HG02885 (cell line): ENCODE results near the gene MEOX1.

Experiments
- ATAC-seq: cut with Tn5 transposase; IDR thresholded peaks from one replicate; pipeline ENCODE4 v1.9.1; 2021; ENCODE audit warnings: mild to moderate bottlenecking; ENCODE audit not compliant: unreplicated experiment, poor library complexity

Gene MEOX1

DNA sequence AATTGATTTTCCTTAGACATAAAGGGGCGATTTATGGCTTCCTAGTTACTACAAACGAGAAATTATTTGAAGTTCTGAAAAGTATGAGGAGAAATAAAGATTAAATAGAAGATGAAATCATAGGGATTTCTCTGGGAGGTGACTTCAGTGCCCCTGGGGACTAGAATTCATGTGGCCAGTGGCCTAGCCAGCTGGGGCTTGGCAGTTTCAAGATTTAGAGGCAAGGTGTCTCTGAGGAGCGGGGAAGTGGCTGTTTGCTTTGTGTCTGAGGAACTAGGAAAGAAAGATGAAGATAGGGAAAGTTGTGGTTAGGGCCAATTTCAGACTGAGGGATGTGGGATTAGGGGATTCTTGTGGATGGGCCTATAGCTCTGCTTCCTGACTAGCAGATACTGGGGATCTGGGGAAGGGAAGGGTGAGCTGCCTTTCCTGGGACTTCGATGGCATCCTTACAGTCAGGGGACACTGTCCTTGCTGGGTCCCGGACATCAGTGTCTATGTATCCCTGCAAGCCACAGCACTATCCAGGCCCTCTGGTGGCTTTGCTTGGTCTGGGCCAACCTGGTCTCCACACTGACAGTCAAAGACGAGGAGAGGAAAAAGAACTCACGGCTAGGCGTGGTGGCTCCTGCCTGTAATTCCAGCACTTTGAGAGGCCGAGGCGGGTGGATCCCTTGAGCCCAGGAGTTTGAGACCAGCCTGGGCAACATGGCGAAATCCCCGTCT lies 22.4 kb upstream of the MEOX1 start:
- ATAC-seq, result no peak

- no peak for ATAC-seq
These were observed 18.7 kb upstream of the MEOX1 start for GRCh38 chr17:43680461-43680860.

DNA sequence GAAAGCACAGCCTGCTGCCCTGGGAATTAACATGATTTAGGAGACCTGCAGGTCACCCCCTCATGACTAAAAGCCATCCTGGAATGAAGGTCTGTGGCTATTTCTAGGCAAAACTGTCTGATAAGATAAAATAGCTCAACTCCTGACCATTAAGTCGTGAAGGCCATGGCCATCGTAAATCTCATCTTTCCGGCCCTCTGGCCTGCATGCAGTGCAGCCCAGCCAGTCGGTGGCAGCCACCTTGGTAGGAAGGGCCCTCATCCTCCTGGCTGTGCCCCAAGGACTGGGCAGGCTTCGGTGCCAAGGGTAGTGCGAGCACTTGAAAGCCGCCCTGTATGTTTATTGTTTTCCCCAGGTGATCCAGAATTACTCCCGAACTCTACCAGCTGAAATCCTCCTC lies 18.2 kb upstream of the MEOX1 start:
- no peak for ATAC-seq

DNA sequence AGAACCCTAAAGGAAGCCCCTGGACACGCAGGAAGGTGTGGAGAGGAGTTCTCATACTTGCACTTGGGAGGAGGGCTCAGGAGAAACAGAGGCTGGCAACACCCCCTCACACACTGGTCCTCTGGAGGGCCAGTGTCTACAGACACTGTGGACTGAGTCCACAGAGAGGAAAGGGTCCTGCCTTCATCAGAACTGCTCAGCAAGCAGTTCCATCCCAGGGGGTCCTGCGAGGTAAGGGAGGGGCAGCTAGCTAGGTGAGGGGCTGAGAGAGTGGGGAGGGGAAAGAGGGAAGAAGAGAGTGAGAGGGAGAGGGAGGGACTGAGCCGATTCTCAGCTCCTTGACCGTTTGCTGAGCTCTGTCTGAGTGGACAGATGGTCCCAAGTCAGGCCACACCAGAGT lies 17.7 kb upstream of the MEOX1 start:
- no peak for ATAC-seq

GRCh38 chr17:43676471-43676870 lies 14.7 kb upstream of the MEOX1 start:
- no peak for ATAC-seq

GRCh38 chr17:43674394-43674793 lies 12.7 kb upstream of the MEOX1 start:
- ATAC-seq, result no peak

GRCh38 chr17:43673516-43674323 lies 12.0 kb upstream of the MEOX1 start:
- no peak for ATAC-seq

GRCh38 chr17:43671755-43672519 lies 10.2 kb upstream of the MEOX1 start:
- no peak for ATAC-seq

- no peak for ATAC-seq
These were observed 9.4 kb upstream of the MEOX1 start for GRCh38 chr17:43671031-43671692.

DNA sequence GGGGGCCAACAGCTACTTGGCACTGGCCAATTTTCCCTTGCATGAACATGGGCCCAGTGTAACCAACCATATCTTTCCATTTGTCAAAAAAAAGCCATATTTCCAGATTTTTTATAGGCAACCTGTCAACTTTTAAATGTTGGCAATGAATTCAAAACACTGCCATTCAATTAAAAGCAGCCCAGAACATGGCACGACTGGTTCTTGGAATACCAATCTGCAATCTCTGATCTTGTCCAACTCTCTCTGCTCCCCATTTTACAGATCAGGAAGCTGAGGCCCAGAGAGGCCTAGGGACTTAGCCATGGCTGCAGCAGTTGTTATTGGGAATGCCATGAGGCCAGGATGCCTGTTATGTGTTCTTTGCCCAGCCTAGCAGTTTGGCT lies 8.9 kb upstream of the MEOX1 start:
- ATAC-seq, result no peak

DNA sequence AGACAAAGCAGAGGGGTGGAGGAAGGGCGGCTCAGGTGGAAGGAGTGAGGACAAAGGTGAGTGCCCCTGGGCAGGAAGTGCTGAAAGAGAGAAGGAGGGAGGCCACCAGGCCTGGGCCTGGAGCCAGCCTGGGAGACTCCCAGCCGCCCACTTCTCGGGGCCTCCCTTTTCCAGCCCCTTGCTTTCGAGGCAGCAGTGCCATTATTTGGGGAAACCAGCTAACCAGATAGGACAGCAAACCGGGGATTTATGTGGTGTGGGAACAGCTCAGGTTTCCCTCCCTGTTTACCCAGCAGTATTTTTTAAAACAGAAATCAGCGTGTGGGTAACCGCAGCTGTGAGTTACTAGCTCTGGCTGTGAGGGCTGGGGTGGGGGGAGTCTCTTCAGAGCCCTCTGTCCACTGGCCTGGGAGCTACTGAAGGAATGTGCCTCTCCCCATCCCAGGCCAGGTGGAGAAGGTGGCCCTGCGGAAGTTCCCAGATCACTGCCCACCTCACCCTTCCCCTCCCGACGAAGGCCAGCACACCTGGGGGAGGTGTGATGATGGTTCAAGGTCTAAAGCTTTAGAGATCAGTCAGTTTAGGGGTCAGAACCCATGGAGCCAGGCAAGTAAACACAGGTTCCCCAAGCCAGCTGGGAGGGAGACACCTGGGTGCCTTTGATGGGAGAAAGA lies 8.4 kb upstream of the MEOX1 start:
- ATAC-seq, result no peak

DNA sequence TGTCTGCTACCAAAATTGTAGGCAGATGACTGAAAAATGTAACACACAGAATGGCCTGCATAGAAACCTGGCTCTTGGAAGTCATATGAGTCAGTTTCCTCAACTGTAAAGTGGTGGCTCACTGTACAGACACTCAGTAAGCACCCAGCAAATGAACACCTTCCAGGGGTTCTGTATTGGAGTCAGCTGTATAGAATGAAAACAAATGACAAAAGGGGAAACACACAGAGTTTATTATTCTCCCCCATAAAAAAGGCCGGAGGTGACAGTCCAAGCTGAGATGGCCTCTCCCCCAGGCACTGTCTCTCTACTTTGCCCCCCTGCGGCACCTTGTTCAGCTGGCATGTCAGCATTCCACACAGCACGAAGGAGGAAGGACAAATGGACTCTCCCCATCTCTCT lies 6.2 kb upstream of the MEOX1 start:
- no peak for ATAC-seq

DNA sequence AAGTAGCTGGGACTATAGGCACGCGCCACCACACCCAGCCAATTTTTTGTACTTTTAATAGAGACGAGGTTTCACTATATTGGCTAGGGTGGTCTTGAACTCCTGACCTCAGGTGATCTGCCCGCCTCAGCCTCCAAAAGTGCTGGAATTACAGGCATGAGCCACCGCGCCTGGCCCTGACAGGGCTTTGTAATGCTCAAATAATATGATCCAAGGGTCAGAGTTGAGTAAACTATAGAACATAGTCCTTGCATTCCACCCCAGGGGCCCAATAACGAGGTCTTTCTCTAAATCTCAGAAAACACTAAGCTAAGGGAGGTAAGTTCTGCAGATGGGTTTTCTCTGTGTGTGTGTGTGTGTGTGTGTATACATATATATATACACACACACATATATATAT lies 5.8 kb upstream of the MEOX1 start:
- no peak for ATAC-seq

- ATAC-seq, result no peak
These were observed 4.2 kb upstream of the MEOX1 start for GRCh38 chr17:43665937-43666236.

GRCh38 chr17:43665084-43665936 lies 3.6 kb upstream of the MEOX1 start:
- ATAC-seq, result no peak

DNA sequence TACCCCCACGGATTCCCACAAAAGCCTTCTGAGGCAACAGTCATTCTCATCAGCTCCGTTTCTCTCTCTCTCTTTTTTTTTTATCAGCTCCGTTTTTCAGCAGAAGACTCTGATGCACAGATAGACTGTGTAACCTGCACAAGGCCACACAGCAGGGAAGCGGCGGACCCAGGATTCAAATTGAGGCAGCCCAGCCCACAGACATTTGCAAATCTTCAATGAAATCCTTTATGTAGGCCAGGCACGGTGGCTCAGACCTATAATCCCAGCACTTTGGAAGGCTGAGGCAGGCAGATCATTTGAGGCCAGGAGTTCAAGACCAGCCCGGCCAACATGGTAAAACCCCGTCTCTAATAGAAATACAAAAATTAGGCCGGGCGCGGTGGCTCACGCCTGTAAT lies 2.4 kb upstream of the MEOX1 start:
- no peak for ATAC-seq

GRCh38 chr17:43663383-43663782 lies 1.7 kb upstream of the MEOX1 start:
- ATAC-seq, result no peak

DNA sequence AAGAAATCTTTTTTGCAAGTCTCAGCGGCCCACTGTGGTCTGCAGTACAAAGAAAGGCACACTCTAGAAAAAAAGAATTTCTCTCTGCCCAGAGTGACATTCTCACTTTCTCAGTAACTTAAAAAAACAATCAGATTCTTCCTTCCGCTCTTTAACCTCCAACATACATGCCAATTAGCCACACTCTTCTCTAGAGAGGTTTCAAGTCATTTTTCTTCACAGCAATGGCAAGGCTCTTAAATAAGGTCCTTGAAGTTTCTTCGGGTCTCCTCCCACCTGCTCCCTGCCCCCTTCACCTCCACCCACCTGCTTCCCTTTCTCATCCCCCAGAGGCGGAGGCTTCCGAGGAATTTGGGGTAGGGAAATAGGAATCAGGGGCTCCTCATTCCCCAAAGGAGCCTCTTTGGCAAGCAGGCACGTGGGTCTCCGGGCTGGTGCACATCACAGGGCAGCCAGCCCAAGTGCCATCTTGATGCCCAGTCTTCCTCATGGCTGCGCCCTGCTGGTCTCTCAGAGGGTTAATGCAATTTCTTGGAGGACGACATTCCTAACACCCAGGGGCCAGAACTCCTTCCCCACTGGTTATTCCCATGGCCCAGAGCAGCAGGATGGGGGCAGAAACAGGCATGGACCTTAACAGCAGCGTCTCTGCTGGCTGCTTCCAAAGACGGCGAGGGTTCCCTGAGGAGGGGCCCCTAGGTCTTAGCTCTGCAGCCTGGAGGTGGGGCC lies 855 bp upstream of the MEOX1 start:
- no peak for ATAC-seq
